Myocyte (in vitro differentiated cells): Measurements from ENCODE around the gene KLF18. TPM values are rescaled to one million over a fixed set of nuclear protein-coding genes. Genes with fewer than 3 reads are reported as not detected.

Experiments used
- total RNA-seq: library from RNA; depleted of rRNA; stranded (reverse); fragments of >200 nt; gene quantifications from 2 replicates; pipeline ENCODE4 v1.2.3, GENCODE V29; 2014

The KLF18 gene
- total RNA-seq, 1 donor from 2014 or later = not detected

Other genes with a start within 250 kb of the KLF18 start
- 0.80 and 6.9 TPM in 2 replicates for gene ARTN, start 207.8 kb downstream of the KLF18 start, total RNA-seq
- 53.6 and 55.5 TPM in 2 replicates for gene IPO13, start 194.7 kb downstream of the KLF18 start, total RNA-seq
- 34.2 and 36.3 TPM in 2 replicates for gene DPH2, start 171.6 kb downstream of the KLF18 start, total RNA-seq
- gene ATP6V0B, start 166.7 kb downstream of the KLF18 start, total RNA-seq = 211 and 236 TPM in 2 replicates
- 83.0 and 84.4 TPM in 2 replicates for gene B4GALT2, start 162.4 kb downstream of the KLF18 start, total RNA-seq
- 1.5 and 3.4 TPM in 2 replicates for gene CCDC24, start 150.0 kb downstream of the KLF18 start, total RNA-seq
- 0.42 and 1.2 TPM in 2 replicates for gene SLC6A9, start 110.2 kb downstream of the KLF18 start, total RNA-seq
- gene KLF17, start 22.8 kb downstream of the KLF18 start, total RNA-seq = not detected in 2 replicates
- 18.1 and 20.8 TPM in 2 replicates for gene DMAP1, start 71.8 kb upstream of the KLF18 start, total RNA-seq
- 72.1 and 80.2 TPM in 2 replicates for gene ERI3, start 213.6 kb upstream of the KLF18 start, total RNA-seq